Right ventricle myocardium superior (tissue), 1 donor: ENCODE results near the gene GOLGA8K. TPM values are rescaled to one million over a fixed set of nuclear protein-coding genes. Genes with fewer than 3 reads are reported as not detected.
"Not testable (repeated sequence)": the region's sequence is repeated elsewhere in the genome, so short reads cannot be mapped to it uniquely, and the experiment has no call there.

Source experiments
- ATAC-seq: fragments of 200-7000 bp; cut with Tn5 transposase; one replicate; pipeline ENCODE4 v1.9.1; 2020; ENCODE audit warnings: mild to moderate bottlenecking; ENCODE audit not compliant: poor library complexity
- DNase-seq: peaks from one replicate; pipeline ENCODE4 v3.0.0-alpha.2; 2020
- intact Hi-C: fragments of 100-400 bp; cut with DNase I; formaldehyde crosslinking; loops from one replicate; pipeline ENCODE4 v1.11.2; 2022
- total RNA-seq: library from RNA; stranded (reverse); fragmentation: NEBNext Ultra II Directional; extraction: Animal tissue kit (Norgen Biotek cat#: 25700); gene quantifications from one replicate; pipeline ENCODE4 v1.2.1, GENCODE V29; 2021
- donor health status: DM: no; HTN: yes; CAD: no; lungs with severe emphysema.

Gene GOLGA8K
- total RNA-seq, 1 donor from 2014 or later = 0.70 TPM

GRCh38 chr15:32363449-32363848 is 39.6 kb downstream of the GOLGA8K start:
- DNase-seq, intact Hi-C loops, ATAC-seq: not testable (repeated sequence)

DNA sequence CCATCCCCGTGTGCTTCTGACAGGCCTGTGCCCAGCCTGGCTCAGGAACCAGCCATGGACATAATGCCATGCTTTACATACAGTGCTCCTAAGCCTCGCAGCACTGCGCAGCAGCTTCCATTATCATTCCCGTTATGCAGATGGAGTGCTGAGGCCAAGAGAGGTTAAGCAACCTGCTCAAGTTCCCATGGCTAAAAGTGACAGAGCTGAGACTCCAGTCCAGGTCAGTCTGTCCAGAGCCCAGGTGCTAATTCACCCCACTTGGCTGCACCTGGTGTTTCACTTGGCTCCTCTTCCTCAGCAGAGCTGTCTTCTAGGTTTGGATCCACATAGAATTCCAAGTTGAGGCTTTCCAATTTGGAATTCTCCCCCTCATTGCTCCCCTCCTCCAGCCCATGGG is 41.4 kb downstream of the GOLGA8K start:
- ATAC-seq, intact Hi-C loops, DNase-seq: not testable (repeated sequence)

DNA sequence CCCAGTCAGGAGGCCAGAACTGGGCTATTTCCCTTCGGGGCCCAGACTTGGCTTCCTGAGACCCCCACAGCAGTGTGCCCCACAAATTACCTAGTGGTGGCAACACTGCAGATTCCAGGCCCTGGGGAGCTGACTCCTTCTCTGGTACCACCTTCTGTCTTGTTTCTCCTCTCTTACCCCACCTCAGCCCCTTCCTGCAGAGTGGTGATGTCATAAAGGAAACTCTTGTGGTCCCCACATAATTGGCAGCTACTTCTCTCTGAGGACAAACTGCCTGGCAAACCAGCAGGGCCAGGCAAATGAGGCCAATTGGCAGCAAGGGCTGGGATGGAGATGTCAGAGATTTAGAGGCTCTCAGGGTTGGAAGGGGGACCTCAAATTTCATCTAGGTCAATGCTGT is 44.6 kb downstream of the GOLGA8K start:
- DNase-seq, intact Hi-C loops, ATAC-seq: not testable (repeated sequence)

DNA sequence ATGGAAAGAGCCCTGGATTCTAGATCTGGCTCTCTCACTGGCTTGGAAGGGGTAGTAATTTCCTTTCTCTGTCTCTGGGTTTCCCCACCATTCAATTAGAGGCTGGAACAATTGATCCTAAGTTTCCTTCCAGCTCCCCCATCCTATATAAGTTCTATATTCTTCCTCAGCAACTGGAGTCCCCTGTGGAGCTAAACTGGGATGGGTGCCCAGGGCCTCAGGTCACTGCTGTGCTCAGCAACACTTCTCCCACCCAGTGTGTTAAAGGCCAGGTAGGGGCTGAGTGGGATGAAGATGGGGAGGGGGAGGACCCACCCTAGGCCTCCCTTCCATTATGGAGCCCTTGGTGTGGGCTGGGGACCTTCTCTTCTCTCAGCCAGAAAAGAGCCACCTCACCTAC is 46.2 kb downstream of the GOLGA8K start:
- ATAC-seq, DNase-seq, intact Hi-C loops: not testable (repeated sequence)

- ATAC-seq = peak; percentile 68
- intact Hi-C loops, DNase-seq: not testable (repeated sequence)
Measured at GRCh38 chr15:32352748-32353147, 50.3 kb downstream of the GOLGA8K start.

DNA sequence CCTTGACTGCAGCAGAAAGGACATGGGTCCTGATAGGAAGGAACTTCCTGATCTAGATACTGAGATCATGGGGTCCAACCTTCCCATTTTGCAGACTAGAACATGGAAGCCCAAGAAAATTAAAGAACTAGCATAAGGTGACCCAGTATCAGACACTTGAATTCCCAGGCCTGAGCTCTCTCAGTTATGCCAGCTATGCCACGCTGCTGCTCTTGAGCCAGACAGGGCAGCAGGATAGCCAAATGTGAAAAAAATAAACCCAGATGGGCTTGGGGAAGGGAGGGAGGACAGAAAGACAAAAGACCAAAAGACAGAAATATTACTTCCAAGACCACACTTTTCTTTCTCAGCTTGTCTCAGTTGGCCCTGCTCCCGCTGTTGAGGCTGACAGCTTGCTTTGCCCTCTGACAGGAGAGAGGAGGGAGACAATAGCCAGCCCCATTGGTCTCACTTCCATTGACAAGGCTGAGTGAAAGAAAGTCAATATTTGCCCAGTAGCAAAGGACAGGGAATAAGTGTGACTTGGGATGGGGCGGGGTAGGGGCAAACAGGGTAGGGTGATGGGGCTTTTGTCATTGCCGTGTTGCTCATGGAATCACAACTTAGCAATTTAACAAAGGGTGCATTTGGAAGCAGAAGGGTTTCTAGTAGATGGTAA is 52.4 kb downstream of the GOLGA8K start:
- intact Hi-C loops, DNase-seq: not testable (repeated sequence)
- peak; percentile 56 for ATAC-seq

DNA sequence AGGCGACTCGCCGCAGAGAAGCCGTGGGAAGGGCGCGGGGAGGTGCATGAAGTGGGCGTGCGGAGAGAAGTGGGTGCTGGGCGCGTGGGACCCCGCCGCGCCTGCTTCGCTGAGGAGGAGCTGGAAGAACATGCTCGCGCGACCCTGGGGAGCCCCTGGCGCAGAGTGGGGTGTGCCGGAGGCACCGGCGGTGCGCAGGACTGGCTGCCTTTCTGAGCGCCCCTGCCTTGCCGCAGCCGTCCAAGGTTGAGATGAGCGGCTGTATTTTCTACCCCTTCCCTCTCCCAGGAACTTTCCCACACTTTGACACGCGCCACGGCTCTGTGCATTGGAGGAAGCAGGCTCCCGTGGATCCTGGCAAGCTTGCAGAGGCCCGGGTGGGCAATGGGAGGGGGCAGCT is 56.1 kb downstream of the GOLGA8K start:
- intact Hi-C loops, ATAC-seq, DNase-seq: not testable (repeated sequence)

DNA sequence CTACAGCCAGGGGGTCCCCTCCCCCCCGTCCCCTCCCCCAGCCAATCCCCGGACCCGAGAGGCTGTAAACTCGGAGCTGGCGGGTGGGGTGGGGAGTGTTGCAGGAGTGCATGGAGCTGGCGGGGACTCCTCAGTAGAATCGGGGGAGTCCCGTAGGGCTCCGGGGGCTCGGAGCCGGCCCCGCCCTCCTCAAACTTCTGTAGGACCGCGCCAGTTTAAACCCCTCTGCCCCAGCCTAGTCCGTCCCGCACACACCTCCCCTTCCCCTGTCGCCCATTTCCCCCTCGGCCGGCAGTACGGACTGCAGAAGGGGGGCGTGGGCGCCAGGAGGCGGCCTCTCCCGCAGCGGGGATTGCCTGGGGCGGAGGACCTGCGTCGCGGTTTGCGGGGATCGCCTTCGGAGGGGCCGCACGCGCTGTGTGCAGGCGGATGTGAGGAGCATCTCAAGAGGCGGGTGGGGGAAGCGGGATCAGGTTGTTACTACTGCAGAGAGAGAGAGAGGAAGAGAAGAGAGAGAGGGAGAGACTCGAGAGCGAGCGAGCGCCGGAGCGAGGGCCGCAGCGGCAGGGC is 57.0 kb downstream of the GOLGA8K start:
- DNase-seq, intact Hi-C loops: not testable (repeated sequence)
- ATAC-seq = peak; percentile 16

DNA sequence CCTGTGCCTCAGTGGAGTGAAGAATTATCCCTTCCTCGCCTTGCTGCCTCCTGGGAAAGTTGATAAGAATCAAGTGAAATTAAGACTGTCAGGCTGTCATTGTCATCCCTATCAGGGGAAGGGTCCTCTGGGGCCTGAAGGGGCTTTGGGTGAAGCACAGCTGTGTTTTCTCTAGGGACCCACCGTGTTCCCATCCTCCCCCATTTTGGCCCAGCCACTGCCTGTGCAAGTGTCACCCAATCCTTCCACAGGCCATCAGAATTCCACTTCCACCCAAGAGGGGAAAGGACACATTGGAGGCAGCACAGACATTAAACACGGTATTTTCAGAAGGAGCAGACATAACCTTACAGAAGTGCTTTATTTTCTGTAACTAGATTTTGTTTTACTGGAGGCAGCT is 59.2 kb downstream of the GOLGA8K start:
- intact Hi-C loops, ATAC-seq, DNase-seq: not testable (repeated sequence)

Other genes with a start within 250 kb of the GOLGA8K start
- gene GOLGA8O, start 52.3 kb upstream of the GOLGA8K start, total RNA-seq = 1.5 TPM
- 7.4 TPM for gene GOLGA8N, start 190.2 kb upstream of the GOLGA8K start, total RNA-seq
- 1.5 TPM for gene ARHGAP11A, start 212.2 kb upstream of the GOLGA8K start, total RNA-seq
- gene SCG5, start 238.4 kb upstream of the GOLGA8K start, total RNA-seq = not detected